ENCODE data around the gene KIAA0040.

The KIAA0040 gene

GRCh38 chr1:175203570-175204068, 11.0 kb upstream of the KIAA0040 start:
- H3K27me3 ChIP-seq: no peaks in the 10 kb centered on the region
- H3K4me1 ChIP-seq: peaks cover 0 to 21% (median 12%) of the 10 kb centered on the region in 4 donors
- H3K9me3 ChIP-seq: no peaks in the 10 kb centered on the region
- DNase-seq: no peak
- no peaks in the 10 kb centered on the region for H3K36me3 ChIP-seq
- intact Hi-C loops (cut with DNase I; ENCODE audit: low total_unique reads): no loop called here
- H3K27ac ChIP-seq: no peak overlapping the region
- TF ChIP-seq CTCF (IDR thresholded peaks at IDR 0.05): no peak
- H3K4me3 ChIP-seq: no peak overlapping the region

DNA sequence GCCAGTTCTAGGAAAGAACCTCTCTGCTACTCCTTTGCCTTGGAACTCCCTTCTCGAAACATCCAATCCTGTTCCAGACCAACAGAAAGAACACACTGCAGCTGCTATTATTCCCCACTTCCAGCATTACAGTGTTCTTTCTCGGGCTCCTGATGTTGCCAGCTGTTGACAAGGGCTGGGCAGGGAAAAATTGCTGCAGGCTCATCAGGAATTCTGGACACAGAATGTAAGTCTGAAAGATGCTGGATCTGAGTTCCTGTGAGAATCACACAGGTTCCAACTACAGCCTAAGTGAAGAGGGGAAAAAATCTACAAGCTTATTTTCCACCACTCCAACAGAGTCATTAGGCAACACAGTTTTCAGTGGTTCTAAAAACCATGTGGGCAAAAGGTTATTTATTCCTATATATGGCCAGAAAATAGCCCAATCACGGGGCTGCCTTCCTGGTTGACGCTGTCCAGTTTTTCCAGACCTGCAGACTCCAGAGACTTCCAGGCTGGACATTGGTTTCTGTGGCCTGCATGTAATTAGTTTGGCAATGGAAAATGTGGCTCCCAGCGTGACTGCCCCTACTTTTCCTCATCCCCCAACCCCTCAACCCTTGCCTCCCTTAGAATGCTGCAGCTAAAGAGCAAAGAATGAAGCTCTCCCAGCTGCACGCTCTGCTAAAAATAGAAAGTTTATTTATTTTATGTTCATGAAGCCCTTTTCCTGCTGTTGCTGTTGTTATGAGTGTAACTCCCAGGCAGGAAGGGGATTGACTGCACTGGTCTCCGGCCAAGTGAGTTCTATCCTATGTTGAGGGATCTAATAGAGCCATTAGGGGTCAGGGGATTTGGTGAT, 8.3 kb upstream of the KIAA0040 start:
- intact Hi-C loops (cut with DNase I; ENCODE audit: low total_unique reads): no loop called here
- Histone ChIP-seq H3K4me1 (peaks cover 0 to 21% (median 12%) of the 10 kb centered on the region in 4 donors), H3K9me3 (no peaks in the 10 kb centered on the region), H3K36me3 (no peaks in the 10 kb centered on the region), H3K27ac (peak overlapping the region; percentile 62 to 75), H3K4me3 (no peak overlapping the region), H3K27me3 (no peaks in the 10 kb centered on the region)
- DNase-seq: no peak
- TF ChIP-seq CTCF (IDR thresholded peaks at IDR 0.05): no peak

DNA sequence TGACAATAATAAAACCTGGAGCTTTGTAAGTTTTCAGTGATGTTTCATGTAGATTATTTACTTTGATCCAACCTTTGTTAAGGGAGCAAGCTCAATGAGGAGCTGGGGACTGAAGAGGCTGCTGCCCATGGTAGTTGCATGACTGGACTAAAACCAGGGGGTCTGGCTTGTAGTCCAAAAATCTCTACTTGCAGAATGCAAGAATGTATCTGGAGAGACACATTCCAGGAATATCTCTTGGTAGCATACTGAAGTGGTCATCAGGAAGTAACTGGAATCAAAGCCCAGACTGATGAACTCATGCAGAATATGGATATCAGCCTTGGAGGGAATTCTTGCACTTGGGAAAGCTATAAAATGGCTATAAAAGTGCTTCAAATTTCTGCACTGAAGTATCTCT, 5.8 kb upstream of the KIAA0040 start:
- Histone ChIP-seq H3K4me1 (peaks cover 0 to 26% (median 14%) of the 10 kb centered on the region in 4 donors), H3K9me3 (no peaks in the 10 kb centered on the region), H3K4me3 (no peak overlapping the region), H3K27me3 (no peaks in the 10 kb centered on the region), H3K36me3 (no peaks in the 10 kb centered on the region), H3K27ac (no peak overlapping the region)
- TF ChIP-seq CTCF (IDR thresholded peaks at IDR 0.05): no peak
- intact Hi-C loops (cut with DNase I; ENCODE audit: low total_unique reads): no loop called here
- DNase-seq: no peak

DNA sequence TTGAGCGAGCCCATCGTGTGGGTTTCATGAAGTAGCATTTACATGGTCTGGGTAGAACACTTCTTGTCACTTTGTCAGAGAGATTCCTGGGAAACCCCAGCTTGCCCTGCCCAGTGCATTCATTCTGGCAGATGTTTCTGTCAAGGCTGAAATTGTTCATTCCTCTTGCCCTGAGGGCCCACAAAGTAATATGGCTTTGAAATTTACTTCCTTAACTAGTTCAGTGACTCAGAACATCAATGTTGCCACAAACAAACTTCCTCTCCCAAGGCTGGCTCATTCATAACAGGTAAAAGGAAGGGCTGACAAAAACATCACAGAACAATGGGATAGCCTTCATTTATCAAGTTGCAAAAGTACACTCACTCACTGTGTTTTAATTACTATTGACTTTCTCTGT, 5.0 kb upstream of the KIAA0040 start:
- Histone ChIP-seq H3K27me3 (no peaks in the 10 kb centered on the region), H3K4me1 (peaks cover 0 to 29% (median 18%) of the 10 kb centered on the region in 4 donors), H3K27ac (no peak overlapping the region), H3K4me3 (no peak overlapping the region), H3K36me3 (no peaks in the 10 kb centered on the region), H3K9me3 (no peaks in the 10 kb centered on the region)
- no peak for DNase-seq
- TF ChIP-seq CTCF (IDR thresholded peaks at IDR 0.05): no peak
- intact Hi-C loops (cut with DNase I; ENCODE audit: low total_unique reads): no loop called here

GRCh38 chr1:175195798-175196197, 3.2 kb upstream of the KIAA0040 start:
- Histone ChIP-seq H3K36me3 (no peaks in the 10 kb centered on the region), H3K4me1 (peaks cover 0 to 29% (median 22%) of the 10 kb centered on the region in 4 donors), H3K27me3 (no peaks in the 10 kb centered on the region), H3K27ac (no peak overlapping the region), H3K9me3 (no peaks in the 10 kb centered on the region), H3K4me3 (no peak overlapping the region)
- no peak for TF ChIP-seq CTCF (IDR thresholded peaks at IDR 0.05)
- no peak for DNase-seq
- intact Hi-C loops (cut with DNase I; ENCODE audit: low total_unique reads): no loop called here

Data from tibial artery (tissue), 4 donors.